GM12892 (cell line): ENCODE measurements around the gene ADAM8.

Experiments used
- DNase-seq: peaks from one replicate; pipeline ENCODE4 v3.0.0; 2011; ENCODE audit not compliant: insufficient read length
- FAIRE-seq: peaks from 2 replicates; lab custom pipeline; 2011; peaks lifted over from hg19 to GRCh38; lab: Jason Lieb, UNC
- POLR2A ChIP-seq: IDR thresholded peaks from 2 replicates; pipeline ENCODE4 v1.6.1; 2011; ENCODE audit warnings: low read depth, low read length, control low read depth
- POLR2AphosphoS5 ChIP-seq: IDR thresholded peaks from 2 replicates; pipeline ENCODE4 v1.6.1; 2011; ENCODE audit warnings: low read depth, low read length, control low read depth
- TAF1 ChIP-seq: IDR thresholded peaks from 2 replicates; pipeline ENCODE4 v1.6.1; 2011; ENCODE audit warnings: low read depth, mild to moderate bottlenecking, control low read depth, low read length, borderline replicate concordance

The ADAM8 gene

GRCh38 chr10:133303206-133303605 is 26.5 kb upstream of the ADAM8 start:
- TF ChIP-seq POLR2A (no peak), TAF1 (no peak), POLR2AphosphoS5 (no peak)
- no peak for DNase-seq
- FAIRE-seq = no peak

GRCh38 chr10:133302230-133302629 is 25.6 kb upstream of the ADAM8 start:
- FAIRE-seq (no peak), DNase-seq (no peak)
- TF ChIP-seq POLR2A (no peak), POLR2AphosphoS5 (no peak), TAF1 (no peak)

DNA sequence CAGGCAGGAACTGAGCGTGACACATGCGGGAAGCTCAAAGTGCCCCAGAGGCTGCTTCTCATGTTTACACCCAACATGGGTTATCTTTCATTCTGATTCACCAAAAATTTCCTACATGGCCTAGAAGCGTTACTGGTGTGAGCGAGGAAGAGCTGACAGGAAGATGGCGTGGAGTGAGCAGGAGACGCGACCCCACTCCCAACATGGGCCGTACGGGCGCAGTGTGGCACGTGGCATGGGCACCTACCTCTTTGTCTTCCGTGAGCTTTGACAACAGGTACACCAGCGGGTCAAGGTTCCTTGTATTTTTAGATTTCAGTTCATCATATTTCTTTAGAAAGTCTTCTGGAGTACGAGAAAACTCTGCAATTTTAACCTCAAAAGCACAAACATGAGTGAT is 23.1 kb upstream of the ADAM8 start:
- FAIRE-seq (no peak), DNase-seq (no peak)
- no peak for TF ChIP-seq TAF1
- no peak for TF ChIP-seq POLR2A
- TF ChIP-seq POLR2AphosphoS5 = no peak

GRCh38 chr10:133299224-133299623 is 22.6 kb upstream of the ADAM8 start:
- TF ChIP-seq POLR2AphosphoS5 (no peak), POLR2A (no peak), TAF1 (no peak)
- no peak for FAIRE-seq
- no peak for DNase-seq

- no peak for FAIRE-seq
These were observed 21.8 kb upstream of the ADAM8 start for GRCh38 chr10:133298466-133298865.

GRCh38 chr10:133297504-133297903 is 20.8 kb upstream of the ADAM8 start:
- FAIRE-seq (no peak), DNase-seq (no peak)

More at GRCh38 chr10:133298466-133298865, 21.8 kb upstream of the ADAM8 start:
- DNase-seq = no peak
- no peak for TF ChIP-seq POLR2A
- no peak for TF ChIP-seq POLR2AphosphoS5
- no peak for TF ChIP-seq TAF1

GRCh38 chr10:133295426-133296320 is 19.0 kb upstream of the ADAM8 start:
- TF ChIP-seq POLR2AphosphoS5 (no peak), TAF1 (no peak), POLR2A (no peak)
- DNase-seq = no peak
- FAIRE-seq = no peak

More at GRCh38 chr10:133297504-133297903, 20.8 kb upstream of the ADAM8 start:
- TF ChIP-seq POLR2AphosphoS5 = no peak
- TF ChIP-seq POLR2A = no peak
- TF ChIP-seq TAF1 = no peak

DNA sequence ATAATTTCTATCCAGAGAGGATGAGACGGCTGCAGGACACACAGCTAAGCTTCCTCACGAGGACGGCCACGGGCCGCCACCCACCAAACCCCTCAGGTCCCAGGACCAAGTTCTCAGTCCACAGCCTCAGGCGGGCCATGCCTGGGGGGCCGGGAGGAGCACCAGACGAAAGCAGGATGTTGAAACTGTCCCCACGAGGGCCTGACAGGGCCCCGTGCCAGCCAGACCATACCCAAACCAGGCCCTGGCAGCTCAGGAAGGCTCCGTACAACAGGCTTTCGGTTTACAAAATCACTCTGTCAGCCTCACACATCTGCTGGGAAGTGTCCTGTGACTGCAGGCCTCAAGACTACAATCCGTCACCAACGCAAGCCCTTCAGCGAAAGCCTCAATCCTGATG is 17.5 kb upstream of the ADAM8 start:
- no peak for FAIRE-seq
- no peak for TF ChIP-seq POLR2A
- no peak for TF ChIP-seq POLR2AphosphoS5
- TF ChIP-seq TAF1 = no peak
- DNase-seq = no peak

DNA sequence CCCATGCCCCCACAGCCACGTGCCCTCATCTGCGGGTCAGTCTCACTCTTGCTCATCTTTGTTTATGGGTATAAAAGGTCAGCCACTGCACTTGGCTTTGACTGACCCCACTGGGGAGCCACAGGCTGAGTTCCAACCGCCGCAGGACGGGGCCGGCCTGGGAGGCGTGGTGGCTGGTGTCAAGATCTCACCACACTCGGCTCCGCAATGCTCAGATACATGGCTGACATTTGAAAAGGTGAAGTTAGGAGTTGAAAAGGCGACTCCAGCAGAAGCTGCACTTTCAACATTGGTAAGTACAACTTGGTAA is 17.1 kb upstream of the ADAM8 start:
- FAIRE-seq (no peak), DNase-seq (no peak)
- TF ChIP-seq POLR2A = no peak
- no peak for TF ChIP-seq POLR2AphosphoS5
- no peak for TF ChIP-seq TAF1

DNA sequence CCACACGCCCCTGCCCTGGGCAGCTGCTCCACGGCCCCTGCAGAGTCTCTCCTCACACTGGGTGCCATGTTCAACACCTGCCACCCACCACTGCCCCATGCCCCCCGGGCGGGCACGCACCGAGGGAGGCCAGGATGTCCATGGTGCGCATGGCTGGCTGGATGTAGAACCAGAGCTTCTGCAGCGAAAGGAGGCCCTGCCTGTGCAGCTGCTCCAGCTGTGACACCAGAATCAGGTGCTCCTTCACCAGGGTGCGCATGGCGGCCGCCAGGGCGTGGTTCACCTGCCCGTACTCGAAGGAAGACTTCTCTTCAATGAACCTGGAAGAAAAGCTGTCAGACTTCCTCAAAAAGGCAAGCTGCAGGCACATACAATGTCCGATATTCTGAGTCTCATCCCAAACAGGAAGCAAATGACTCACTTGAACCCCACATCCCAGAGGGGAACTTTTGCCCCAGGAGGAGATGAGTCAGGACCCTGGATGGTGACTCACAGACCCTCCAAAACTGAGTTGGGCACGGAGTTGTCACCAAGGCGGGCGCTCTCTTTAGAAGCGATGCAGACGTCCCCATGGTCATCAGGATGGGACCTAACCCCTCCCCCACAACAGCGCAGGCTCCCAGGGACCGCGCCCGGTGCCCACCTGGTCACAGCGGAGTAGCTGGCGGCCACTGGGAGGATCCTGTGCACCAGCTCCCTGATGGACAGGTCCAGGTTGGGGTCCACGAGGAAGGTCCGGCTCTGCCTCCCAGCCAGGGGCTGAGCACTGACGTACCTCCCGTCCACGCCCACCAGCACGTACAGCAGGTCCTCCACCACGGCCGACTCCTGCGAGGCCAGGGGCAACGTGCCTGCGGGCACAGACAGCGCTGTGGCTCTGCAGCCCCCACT is 16.5 kb upstream of the ADAM8 start:
- no peak for TF ChIP-seq TAF1
- TF ChIP-seq POLR2A = no peak
- no peak for TF ChIP-seq POLR2AphosphoS5
- no peak for DNase-seq
- no peak for FAIRE-seq

- no peak for DNase-seq
- TF ChIP-seq POLR2A (no peak), TAF1 (no peak), POLR2AphosphoS5 (no peak)
- no peak for FAIRE-seq
These were observed 13.1 kb upstream of the ADAM8 start for GRCh38 chr10:133289761-133290160.

GRCh38 chr10:133287832-133288500 is 11.3 kb upstream of the ADAM8 start:
- no peak for TF ChIP-seq POLR2AphosphoS5
- no peak for TF ChIP-seq POLR2A
- no peak for TF ChIP-seq TAF1
- no peak for DNase-seq
- no peak for FAIRE-seq
